ENCODE data around the gene PLOD1. TPM values are rescaled to one million over a fixed set of nuclear protein-coding genes. Genes with fewer than 3 reads are reported as not detected.

The PLOD1 gene
- total and polyA plus RNA-seq, 2 of the 13 experiments (the other 11 are each of a cell fraction or from before 2014, with no cell fraction given), result 70.1 to 318 TPM

DNA sequence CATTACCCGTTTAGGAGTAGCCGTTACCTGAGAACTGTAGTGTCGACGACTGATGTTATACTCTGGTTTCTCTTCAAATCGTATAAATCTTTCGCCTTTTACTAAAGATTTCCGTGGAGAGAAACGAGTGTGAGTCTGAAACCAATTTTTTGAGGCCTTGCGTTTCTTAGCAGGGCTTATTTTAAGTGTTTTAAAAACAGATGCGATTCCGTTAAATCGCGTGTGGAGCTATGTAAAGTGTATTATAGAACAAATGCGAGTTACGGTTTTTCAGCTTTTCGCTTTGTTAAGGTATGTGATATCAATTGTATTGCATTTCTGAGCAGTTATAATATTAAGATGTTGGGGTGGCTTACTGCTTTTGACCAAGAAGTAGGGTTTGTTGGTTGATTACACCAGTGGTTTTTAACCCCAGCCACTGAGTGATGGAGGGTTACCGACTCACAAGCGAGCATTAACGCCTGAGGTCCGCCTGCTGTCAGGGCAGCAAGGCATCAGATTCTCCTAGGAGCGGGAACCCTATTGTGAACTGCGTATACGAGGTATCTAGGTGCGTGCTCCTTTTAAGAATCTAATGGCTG, 26.3 kb upstream of the PLOD1 start (continued):
- TF ChIP-seq, protein P1, sequence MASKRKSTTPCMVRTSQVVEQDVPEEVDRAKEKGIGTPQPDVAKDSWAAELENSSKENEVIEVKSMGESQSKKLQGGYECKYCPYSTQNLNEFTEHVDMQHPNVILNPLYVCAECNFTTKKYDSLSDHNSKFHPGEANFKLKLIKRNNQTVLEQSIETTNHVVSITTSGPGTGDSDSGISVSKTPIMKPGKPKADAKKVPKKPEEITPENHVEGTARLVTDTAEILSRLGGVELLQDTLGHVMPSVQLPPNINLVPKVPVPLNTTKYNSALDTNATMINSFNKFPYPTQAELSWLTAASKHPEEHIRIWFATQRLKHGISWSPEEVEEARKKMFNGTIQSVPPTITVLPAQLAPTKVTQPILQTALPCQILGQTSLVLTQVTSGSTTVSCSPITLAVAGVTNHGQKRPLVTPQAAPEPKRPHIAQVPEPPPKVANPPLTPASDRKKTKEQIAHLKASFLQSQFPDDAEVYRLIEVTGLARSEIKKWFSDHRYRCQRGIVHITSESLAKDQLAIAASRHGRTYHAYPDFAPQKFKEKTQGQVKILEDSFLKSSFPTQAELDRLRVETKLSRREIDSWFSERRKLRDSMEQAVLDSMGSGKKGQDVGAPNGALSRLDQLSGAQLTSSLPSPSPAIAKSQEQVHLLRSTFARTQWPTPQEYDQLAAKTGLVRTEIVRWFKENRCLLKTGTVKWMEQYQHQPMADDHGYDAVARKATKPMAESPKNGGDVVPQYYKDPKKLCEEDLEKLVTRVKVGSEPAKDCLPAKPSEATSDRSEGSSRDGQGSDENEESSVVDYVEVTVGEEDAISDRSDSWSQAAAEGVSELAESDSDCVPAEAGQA (IDR thresholded peaks at IDR 0.05; ENCODE audit: low read depth), result 0 out of 2 replicates have a peak, but pooled peaks have one; percentile 51
- TF ChIP-seq, protein P1 (CRISPR knock-in tag; IDR thresholded peaks at IDR 0.05; ENCODE audit: borderline replicate concordance), result peak; percentile 91; the same call in 1 of the 2 replicates
- peak; percentile 91 for TF ChIP-seq BRCA1 (CRISPR knock-in tag; IDR thresholded peaks at IDR 0.05)
- TF ChIP-seq PAX8 (CRISPR knock-in tag; IDR thresholded peaks at IDR 0.05; ENCODE audit: borderline replicate concordance), result no peak
- no peak for TF ChIP-seq ZNF768 (CRISPR knock-in tag; IDR thresholded peaks at IDR 0.05)
- no peak; the same call in 1 of the 2 replicates for TF ChIP-seq ZBTB2 (CRISPR knock-in tag; IDR thresholded peaks at IDR 0.05; ENCODE audit: low read depth)
- TF ChIP-seq STAT5B (CRISPR knock-in tag; IDR thresholded peaks at IDR 0.05), result peak; percentile 81; the same call in 1 of the 2 replicates
- TF ChIP-seq PAF1 (CRISPR knock-in tag; IDR thresholded peaks at IDR 0.05), result peak; percentile 77; the same call in 1 of the 2 replicates
- TF ChIP-seq IKZF1 (IDR thresholded peaks at IDR 0.05), result no peak
- TF ChIP-seq BCL6 (CRISPR knock-in tag; IDR thresholded peaks at IDR 0.05), result peak; percentile 58; the same call in 1 of the 2 replicates
- peak; percentile 90 for TF ChIP-seq RFXANK (CRISPR knock-in tag; IDR thresholded peaks at IDR 0.05)
- no peak for TF ChIP-seq ZNF496 (CRISPR knock-in tag; IDR thresholded peaks at IDR 0.05; ENCODE audit: insufficient replicate concordance)
- TF ChIP-seq SRF (IDR thresholded peaks at IDR 0.05; ENCODE audit: low read depth, low read length), result peak; percentile 44; the same call in 1 of the 2 replicates
- TF ChIP-seq ZNF570 (CRISPR knock-in tag; IDR thresholded peaks at IDR 0.05; ENCODE audit: borderline replicate concordance), result no peak
- peak; percentile 85 for TF ChIP-seq ZNF747 (CRISPR knock-in tag; IDR thresholded peaks at IDR 0.05; ENCODE audit: borderline replicate concordance)
- no peak for TF ChIP-seq ZNF383 (CRISPR knock-in tag; IDR thresholded peaks at IDR 0.05; ENCODE audit: borderline replicate concordance)
- no peak; the same call in 1 of the 2 replicates for TF ChIP-seq SRY (CRISPR knock-in tag; IDR thresholded peaks at IDR 0.05)
- TF ChIP-seq PHF20 (CRISPR knock-in tag; IDR thresholded peaks at IDR 0.05), result 0 out of 2 replicates have a peak, but pooled peaks have one; percentile 19
- TF ChIP-seq, protein P2, sequence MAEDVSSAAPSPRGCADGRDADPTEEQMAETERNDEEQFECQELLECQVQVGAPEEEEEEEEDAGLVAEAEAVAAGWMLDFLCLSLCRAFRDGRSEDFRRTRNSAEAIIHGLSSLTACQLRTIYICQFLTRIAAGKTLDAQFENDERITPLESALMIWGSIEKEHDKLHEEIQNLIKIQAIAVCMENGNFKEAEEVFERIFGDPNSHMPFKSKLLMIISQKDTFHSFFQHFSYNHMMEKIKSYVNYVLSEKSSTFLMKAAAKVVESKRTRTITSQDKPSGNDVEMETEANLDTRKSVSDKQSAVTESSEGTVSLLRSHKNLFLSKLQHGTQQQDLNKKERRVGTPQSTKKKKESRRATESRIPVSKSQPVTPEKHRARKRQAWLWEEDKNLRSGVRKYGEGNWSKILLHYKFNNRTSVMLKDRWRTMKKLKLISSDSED (CRISPR knock-in tag; IDR thresholded peaks at IDR 0.05), result no peak
- TF ChIP-seq, protein P3, sequence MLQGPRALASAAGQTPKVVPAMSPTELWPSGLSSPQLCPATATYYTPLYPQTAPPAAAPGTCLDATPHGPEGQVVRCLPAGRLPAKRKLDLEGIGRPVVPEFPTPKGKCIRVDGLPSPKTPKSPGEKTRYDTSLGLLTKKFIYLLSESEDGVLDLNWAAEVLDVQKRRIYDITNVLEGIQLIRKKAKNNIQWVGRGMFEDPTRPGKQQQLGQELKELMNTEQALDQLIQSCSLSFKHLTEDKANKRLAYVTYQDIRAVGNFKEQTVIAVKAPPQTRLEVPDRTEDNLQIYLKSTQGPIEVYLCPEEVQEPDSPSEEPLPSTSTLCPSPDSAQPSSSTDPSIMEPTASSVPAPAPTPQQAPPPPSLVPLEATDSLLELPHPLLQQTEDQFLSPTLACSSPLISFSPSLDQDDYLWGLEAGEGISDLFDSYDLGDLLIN (CRISPR knock-in tag; IDR thresholded peaks at IDR 0.05; ENCODE audit: borderline replicate concordance), result peak; percentile 44; the same call in 1 of the 2 replicates
